KMS-11 (cell line): ENCODE measurements around the gene RAB33B.

ENCODE experiments used
- H2AFZ ChIP-seq: fragments of 200-600 bp; sonication (generic); 2 replicates; pipeline ENCODE4 v1.6.1; 2016; ENCODE audit warnings: antibody characterized with exemption, mixed run types, low read depth
- H3K27ac ChIP-seq: fragments of 200-600 bp; sonication (generic); 2 replicates; pipeline ENCODE4 v1.6.1; 2016; ENCODE audit warnings: mild to moderate bottlenecking, mixed run types
- H3K27me3 ChIP-seq: fragments of 200-600 bp; sonication (generic); 2 replicates; pipeline ENCODE4 v1.6.1; 2017; ENCODE audit warnings: mild to moderate bottlenecking, low read depth, mixed run types, moderate library complexity; ENCODE audit not compliant: insufficient read depth
- H3K36me3 ChIP-seq: fragments of 200-600 bp; sonication (generic); 2 replicates; pipeline ENCODE4 v1.6.1; 2017; ENCODE audit warnings: mild to moderate bottlenecking, mixed run types; ENCODE audit not compliant: insufficient read depth
- H3K4me1 ChIP-seq: fragments of 200-600 bp; sonication (generic); 2 replicates; pipeline ENCODE4 v1.6.1; 2016; ENCODE audit warnings: mild to moderate bottlenecking, low read depth, mixed run types; ENCODE audit not compliant: poor library complexity, severe bottlenecking
- H3K4me2 ChIP-seq: fragments of 200-600 bp; sonication (generic); 2 replicates; pipeline ENCODE4 v1.7.0; 2016; ENCODE audit warnings: mild to moderate bottlenecking, mixed run types
- H3K4me3 ChIP-seq: fragments of 200-600 bp; sonication (generic); IDR thresholded peaks from 2 replicates; pipeline ENCODE4 v1.6.1; 2017; ENCODE audit warnings: low read depth, low read length, mixed read lengths; ENCODE audit not compliant: insufficient read depth
- H3K79me2 ChIP-seq: fragments of 200-600 bp; sonication (generic); 2 replicates; pipeline ENCODE4 v1.6.1; 2016; ENCODE audit warnings: low read depth, mixed run types; ENCODE audit not compliant: insufficient read depth
- H3K9ac ChIP-seq: fragments of 200-600 bp; sonication (generic); 2 replicates; pipeline ENCODE4 v1.6.1; 2016; ENCODE audit warnings: mild to moderate bottlenecking, mixed run types
- H4K20me1 ChIP-seq: fragments of 200-600 bp; sonication (generic); 2 replicates; pipeline ENCODE4 v1.6.1; 2016; ENCODE audit warnings: mild to moderate bottlenecking, mixed run types; ENCODE audit not compliant: insufficient read depth
- CTCF ChIP-seq: fragments of 200-600 bp; sonication (generic); conservative IDR thresholded peaks from 2 replicates; pipeline ENCODE4 v1.6.1; 2017; ENCODE audit warnings: low read depth, mild to moderate bottlenecking, antibody characterized with exemption, low read length, moderate library complexity, mixed read lengths

RAB33B gene

DNA sequence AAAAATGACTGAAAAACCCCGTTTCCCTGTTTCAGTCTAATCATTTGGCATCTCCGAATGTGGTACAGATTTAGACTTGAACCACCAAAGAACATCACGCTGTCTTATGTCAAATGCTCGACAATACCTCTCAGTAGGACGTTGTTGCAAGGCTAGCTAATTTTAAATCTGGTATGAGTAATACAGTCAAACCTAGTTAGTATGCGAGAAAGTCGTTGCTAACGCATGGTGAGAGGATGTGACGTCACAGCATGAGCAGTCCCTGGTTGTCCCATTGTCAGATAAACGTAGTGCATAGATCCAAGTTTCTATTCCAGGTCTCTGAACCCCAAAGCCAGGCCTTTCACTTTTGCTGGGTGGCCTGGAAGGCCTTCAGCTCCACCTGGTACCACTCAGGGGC, 57.4 kb downstream of the RAB33B start:
- H3K4me3 ChIP-seq = no peak overlapping the region
- H4K20me1 ChIP-seq = no peaks in the 10 kb centered on the region
- no peak overlapping the region for H3K27ac ChIP-seq
- no peak overlapping the region for H2AFZ ChIP-seq
- H3K27me3 ChIP-seq = no peaks in the 10 kb centered on the region
- no peak overlapping the region for H3K4me2 ChIP-seq
- 0 out of 2 replicates have a peak, but pooled peaks cover 3% of the 10 kb centered on the region for H3K36me3 ChIP-seq
- TF ChIP-seq CTCF = no peak
- no peaks in the 10 kb centered on the region for H3K79me2 ChIP-seq
- H3K9ac ChIP-seq = no peak overlapping the region
- H3K4me1 ChIP-seq = no peaks in the 10 kb centered on the region

- Histone ChIP-seq H3K4me2 (no peak overlapping the region), H3K9ac (no peak overlapping the region), H4K20me1 (no peaks in the 10 kb centered on the region), H3K4me3 (no peak overlapping the region), H3K27ac (no peak overlapping the region), H3K27me3 (no peaks in the 10 kb centered on the region), H2AFZ (no peak overlapping the region), H3K79me2 (no peaks in the 10 kb centered on the region), H3K36me3 (no peaks in the 10 kb centered on the region), H3K4me1 (no peaks in the 10 kb centered on the region)
- TF ChIP-seq CTCF = no peak
These were observed 60.6 kb downstream of the RAB33B start for GRCh38 chr4:139514382-139515059.

DNA sequence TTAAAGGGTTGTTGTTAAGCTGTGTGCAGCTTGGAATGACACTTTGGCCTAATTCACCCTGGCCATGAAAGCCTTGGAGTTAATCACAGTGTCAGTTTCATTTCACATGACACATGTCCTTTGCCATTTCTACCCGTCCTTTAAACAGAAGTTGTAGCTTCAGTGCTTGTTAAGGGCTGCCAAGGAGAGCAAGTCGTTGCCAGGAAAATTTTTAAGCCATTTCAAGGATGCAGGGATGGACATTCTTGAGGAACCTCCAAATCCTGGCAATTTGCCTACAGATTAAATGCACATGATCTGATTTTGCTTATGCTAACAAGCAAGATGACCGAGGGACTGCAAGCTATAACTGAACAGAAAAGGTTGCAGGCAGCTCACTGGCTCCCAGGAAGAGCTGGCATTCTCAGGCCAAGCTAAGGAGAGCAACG, 61.6 kb downstream of the RAB33B start:
- Histone ChIP-seq H3K27ac (no peak overlapping the region), H3K4me2 (no peak overlapping the region), H3K36me3 (no peaks in the 10 kb centered on the region), H3K4me1 (peaks cover 7% of the 10 kb centered on the region), H3K27me3 (no peaks in the 10 kb centered on the region), H4K20me1 (no peaks in the 10 kb centered on the region), H3K9ac (no peak overlapping the region), H2AFZ (no peak overlapping the region), H3K4me3 (no peak overlapping the region), H3K79me2 (no peaks in the 10 kb centered on the region)
- TF ChIP-seq CTCF = no peak

DNA sequence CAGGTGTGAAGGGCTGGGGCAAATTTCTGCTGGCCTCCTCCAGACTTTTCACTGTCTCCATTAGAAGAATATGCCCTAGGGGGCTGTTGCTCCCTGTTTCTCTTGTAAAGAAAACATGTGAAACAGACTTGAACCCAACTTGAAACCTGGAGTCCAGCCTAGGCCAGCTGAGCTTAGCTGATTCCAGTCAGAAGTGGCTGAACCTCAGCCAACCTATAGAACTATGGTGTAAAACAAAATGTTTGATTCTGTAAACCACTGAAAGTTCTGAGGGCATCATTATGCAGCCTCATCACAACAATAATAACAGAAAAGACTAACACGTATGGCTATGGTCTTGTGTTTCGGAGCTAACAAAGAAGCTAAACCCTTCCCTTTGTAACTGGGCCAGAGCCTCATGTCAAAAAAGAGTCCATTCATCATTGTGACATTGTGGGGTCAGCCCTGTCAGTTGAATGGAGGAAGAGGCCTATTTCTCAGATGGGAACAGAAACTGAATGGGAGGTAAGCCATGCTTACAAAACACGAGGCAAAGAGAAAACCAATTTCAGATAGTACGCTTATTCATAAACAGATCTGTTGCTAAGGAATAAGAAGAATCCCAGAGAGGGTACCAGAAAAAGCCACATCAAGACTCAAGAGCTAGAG, 68.0 kb downstream of the RAB33B start:
- H3K9ac ChIP-seq = peak overlapping the region; percentile 20; the same call in 1 of the 2 replicates
- no peak overlapping the region for H2AFZ ChIP-seq

More for the DNA sequence above, 68.0 kb downstream of the RAB33B start:
- H3K27ac ChIP-seq = peak overlapping the region; percentile 76
- no peak overlapping the region for H3K4me3 ChIP-seq
- H3K79me2 ChIP-seq = peaks cover under 1% of the 10 kb centered on the region; the same call in 1 of the 2 replicates
- no peaks in the 10 kb centered on the region for H3K27me3 ChIP-seq
- H3K4me1 ChIP-seq = peaks cover 71% of the 10 kb centered on the region
- H3K36me3 ChIP-seq = no peaks in the 10 kb centered on the region
- no peaks in the 10 kb centered on the region for H4K20me1 ChIP-seq
- TF ChIP-seq CTCF = no peak
- peak overlapping the region; percentile 56 for H3K4me2 ChIP-seq
